H54 (cell line): Measurements from ENCODE around the gene LYL1.

Experiments
- DNase-seq: peaks from one replicate; pipeline ENCODE4 v3.0.0; 2011; ENCODE audit warnings: low spot score, mixed read lengths; ENCODE audit not compliant: insufficient read length
- FAIRE-seq: peaks from 3 replicates; lab custom pipeline; 2011; peaks lifted over from hg19 to GRCh38; lab: Jason Lieb, UNC
- POLR2A ChIP-seq: IDR thresholded peaks from 2 replicates; pipeline ENCODE4 v1.6.1; 2011; ENCODE audit warnings: low read depth, mild to moderate bottlenecking, low read length

Gene LYL1

DNA sequence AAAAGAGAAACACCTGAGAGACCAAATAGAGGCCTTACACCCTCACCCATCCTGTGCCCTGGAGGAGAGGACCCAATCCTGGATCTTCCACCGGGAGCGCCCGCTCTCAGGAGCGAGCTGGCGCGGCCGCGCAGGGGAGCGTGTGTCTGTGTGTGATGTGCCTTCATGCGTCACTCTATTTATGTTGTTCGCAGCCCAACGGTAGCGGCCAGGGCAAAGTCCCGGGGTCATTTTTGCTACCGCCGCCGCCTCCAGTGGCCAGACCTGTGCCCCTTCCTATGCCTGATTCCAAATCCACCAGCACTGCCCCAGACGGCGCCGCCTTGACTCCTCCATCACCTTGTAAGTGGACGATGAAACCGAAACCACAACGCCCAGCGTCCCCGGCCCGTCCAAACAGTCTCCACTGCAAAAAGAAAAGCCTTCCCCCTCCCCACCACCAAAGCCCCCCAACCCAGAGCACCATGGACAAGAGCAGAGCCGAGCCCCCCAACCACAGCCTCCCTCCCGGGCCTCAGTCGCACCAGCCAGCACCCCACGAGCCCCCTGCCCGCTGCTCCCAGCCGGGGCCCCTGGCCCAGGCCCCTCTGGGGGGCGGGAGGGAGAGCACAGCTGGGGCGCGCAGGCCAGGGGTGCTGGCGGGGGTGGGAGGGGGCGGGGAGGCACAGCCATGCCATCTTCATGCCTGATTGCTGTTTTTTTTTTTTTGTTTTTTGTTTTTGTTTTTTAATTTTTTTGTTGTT is 14.7 kb downstream of the LYL1 start:
- FAIRE-seq = no peak

GRCh38 chr19:13087295-13087694 is 15.4 kb downstream of the LYL1 start:
- no peak for DNase-seq
- no peak for TF ChIP-seq POLR2A
- no peak for FAIRE-seq

More for the DNA sequence above, 14.7 kb downstream of the LYL1 start:
- DNase-seq = no peak
- TF ChIP-seq POLR2A = no peak

DNA sequence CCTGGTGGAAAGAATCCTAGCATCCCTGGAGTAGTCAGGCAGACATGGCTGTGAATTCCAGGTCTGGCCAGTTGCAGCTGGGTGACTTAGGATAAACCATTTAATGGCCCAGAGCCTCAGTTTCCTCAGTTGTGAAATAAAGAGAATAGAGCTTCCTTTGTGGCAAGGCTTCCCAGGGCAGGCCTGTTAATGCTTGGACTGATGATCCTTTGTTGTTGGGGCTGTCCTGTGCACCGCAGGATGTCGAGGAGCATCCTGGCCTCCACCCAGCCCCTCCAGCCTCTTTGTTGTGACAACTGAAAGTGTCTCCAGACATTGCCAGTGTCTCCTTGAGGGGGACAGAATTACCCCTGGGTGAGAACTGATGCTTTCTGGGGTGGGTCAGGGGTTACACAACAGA is 16.3 kb downstream of the LYL1 start:
- no peak for TF ChIP-seq POLR2A
- FAIRE-seq = no peak
- DNase-seq = no peak

- FAIRE-seq = no peak
- TF ChIP-seq POLR2A = no peak
These were observed 17.0 kb downstream of the LYL1 start for GRCh38 chr19:13085666-13086065.

DNA sequence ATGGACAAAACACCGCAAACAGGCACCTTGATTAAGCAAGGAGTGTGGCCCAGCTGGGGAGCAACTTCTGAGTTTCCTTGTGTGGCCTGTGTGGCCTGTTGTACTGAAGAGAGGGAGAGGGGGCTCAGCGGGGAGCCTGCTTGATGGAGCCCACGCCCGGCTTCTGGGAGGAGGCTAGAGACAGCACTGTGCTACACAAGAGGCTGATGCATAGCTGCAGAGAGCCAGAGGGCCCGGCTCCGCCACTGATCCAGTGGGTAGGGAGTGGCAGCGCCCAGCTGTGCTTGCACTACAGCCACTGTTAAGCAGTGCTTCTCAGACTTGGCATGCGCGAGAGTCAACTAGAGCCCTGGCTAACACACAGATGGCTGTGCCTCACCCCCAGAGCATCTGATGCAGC is 19.0 kb downstream of the LYL1 start:
- TF ChIP-seq POLR2A = no peak
- no peak for FAIRE-seq
- DNase-seq = no peak

More at GRCh38 chr19:13085666-13086065, 17.0 kb downstream of the LYL1 start:
- no peak for DNase-seq

- DNase-seq = no peak
- no peak for FAIRE-seq
- TF ChIP-seq POLR2A = no peak
These were observed 19.7 kb downstream of the LYL1 start for GRCh38 chr19:13083008-13083404.

DNA sequence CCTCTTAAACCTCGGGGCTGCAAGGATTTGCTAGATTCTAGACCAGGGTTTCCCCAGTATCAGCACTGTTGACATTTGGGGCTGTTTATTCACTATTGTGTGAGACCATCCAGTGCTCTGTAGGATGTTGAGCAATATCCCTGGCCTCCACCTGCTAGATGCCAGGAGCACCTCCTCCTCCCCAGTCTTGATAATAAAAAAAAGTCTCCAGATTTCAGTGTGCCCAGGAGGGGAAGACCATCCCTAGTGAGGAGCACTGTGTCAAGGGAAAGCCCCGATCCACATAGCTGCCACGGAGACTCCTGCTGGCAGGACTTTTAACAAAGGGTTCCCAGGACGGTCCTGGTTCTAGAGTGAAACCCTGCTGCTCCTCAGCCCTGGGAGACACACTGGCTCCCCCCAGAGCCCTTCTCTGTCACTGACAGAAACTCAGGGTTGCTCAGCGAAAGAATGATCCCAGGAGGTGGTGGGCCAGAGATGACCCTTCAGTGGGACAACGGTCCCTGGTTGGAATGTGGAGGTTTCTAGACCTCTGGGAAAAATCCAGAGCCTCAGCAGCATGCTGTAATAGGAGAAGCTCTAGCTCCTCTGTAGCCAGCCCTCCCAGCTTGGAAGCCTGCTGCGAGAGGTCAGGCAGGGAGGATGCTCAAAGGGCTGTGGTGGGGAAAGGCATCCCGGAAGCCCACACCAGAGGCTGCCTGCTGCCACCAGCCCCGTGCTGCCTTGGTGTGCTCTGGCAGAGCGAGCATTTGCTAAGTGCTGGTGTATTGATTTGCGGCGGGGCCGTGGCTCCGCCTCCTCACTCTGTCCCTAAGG is 20.3 kb downstream of the LYL1 start:
- DNase-seq = no peak
- FAIRE-seq = no peak

DNA sequence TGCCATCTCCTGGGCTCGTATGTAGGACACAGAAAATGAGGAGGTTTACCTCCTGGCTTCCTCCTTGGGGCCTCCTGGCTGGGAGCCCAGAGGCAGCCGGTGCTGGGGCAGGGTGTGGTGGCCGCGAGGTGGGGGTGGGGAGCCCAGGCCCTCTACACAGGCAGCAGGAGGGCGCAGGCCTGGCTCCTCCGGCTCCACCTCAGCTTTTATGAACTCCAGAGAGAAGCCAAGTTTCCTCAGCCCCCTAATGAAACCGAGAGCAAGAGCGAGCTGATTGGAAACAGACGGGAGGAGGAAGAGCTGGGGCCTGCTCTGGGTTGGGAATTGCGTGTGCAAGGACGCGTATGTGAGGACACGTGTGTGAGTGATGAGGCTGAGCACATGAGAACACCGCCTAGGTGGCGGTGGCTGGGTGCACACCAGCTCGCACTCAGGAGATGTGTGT is 23.1 kb downstream of the LYL1 start:
- FAIRE-seq (no peak), DNase-seq (no peak)
- TF ChIP-seq POLR2A = no peak

More for the DNA sequence above, 20.3 kb downstream of the LYL1 start:
- no peak for TF ChIP-seq POLR2A

- DNase-seq = no peak
- FAIRE-seq = no peak
- no peak for TF ChIP-seq POLR2A
These were observed 23.6 kb downstream of the LYL1 start for GRCh38 chr19:13078897-13079541.

DNA sequence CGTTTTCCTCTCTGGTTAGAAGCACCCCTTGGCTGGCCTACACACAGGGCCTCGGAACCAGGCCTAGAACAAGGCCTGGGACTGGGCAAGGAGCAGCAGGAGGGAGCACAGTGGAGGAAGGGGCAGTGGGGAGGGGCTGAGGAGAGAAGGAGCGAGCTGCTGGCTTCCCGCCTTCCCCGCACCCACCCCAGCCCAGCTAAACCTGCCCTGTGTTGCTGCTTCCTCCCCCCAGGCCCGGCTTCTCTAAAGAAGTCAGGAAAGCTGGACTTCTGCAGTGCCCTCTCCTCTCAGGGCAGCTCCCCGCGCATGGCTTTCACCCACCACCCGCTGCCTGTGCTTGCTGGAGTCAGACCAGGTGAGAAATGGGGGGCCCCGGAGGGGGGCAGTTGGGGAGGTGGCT is 24.3 kb downstream of the LYL1 start:
- DNase-seq (no peak), FAIRE-seq (no peak)
- TF ChIP-seq POLR2A = no peak

- TF ChIP-seq POLR2A = no peak
- DNase-seq = no peak
- FAIRE-seq = no peak
These were observed 25.4 kb downstream of the LYL1 start for GRCh38 chr19:13077240-13077639.

- no peak for TF ChIP-seq POLR2A
- DNase-seq (no peak), FAIRE-seq (no peak)
These were observed 25.9 kb downstream of the LYL1 start for GRCh38 chr19:13076787-13077186.

GRCh38 chr19:13076320-13076719 is 26.3 kb downstream of the LYL1 start:
- no peak for FAIRE-seq
- TF ChIP-seq POLR2A = no peak
- no peak for DNase-seq

DNA sequence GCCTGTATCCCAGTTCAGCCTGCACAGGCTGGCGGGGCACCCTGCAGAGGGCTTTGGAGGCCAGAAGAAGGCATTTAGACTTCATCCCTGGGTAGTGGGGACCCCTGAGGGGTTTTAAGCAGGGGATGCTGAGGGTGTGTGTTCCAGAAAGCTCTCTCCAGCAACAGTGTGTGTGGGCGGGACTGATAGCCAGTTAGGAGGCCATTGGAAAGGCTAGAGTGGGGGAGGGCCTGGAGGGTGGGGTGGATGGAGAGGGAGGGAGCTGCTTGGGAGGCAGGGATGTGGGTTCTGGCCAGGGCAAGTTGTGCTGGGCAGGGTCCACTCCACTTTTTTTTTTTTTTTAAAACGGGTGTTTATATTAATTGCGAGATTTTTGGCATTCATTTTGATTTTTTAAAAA is 28.3 kb downstream of the LYL1 start:
- TF ChIP-seq POLR2A = no peak
- no peak for FAIRE-seq
- DNase-seq = no peak
